Measurements from ENCODE around the gene EHD3. TPM values are rescaled to one million over a fixed set of nuclear protein-coding genes. Genes with fewer than 3 reads are reported as not detected.
A peak's percentile ranks its signal among the peaks of the same experiment; 100 is the strongest.

EHD3 gene
- total RNA-seq, 2 donors from 2014 or later = 35.8 to 61.6 TPM

DNA sequence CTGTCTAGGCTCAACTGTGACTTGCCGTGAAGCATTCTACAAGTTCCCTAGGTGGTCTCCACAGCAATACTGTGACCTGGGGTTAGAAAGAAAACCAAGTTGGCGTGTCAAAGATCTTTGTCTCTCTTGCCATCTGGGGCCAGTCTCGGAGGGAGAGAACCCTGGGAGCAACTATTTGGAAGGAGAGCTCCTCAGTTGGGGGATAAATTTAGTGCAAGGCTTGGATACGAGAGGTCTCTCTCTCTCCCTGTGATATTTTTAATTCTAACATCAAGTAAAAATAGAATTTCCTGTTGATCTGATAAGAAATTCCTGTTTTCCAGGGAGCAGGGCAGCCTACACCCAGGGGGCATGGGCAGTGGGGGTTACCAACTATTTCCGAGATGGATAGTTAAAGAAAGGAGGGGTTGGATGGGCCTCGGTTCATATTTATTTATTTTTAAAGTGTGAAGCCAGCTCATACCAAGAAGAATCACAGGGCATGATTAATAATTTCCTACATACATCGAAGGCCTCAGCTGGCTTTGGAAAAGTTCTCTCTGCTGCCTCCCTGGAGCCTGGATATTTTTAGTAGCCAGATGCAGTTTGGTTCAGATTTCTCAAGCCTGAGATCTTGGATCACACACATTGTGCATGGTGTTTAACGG, 62.8 kb downstream of the EHD3 start:
- Histone ChIP-seq H3K9me3 (no peaks in the 10 kb centered on the region), H3K36me3 (no peaks in the 10 kb centered on the region), H3K4me3 (peak overlapping the region; percentile 33), H3K27me3 (replicated peaks; ENCODE audit: insufficient read depth) (no peaks in the 10 kb centered on the region), H3K27ac (peak overlapping the region; percentile 86 to 89), H3K4me1 (ENCODE audit: control insufficient read depth in 1 of 2, low read depth in 2 of 2) (peaks cover 30 to 54% of the 10 kb centered on the region in 2 donors)
- DNase-seq (ENCODE audit: low spot score) (no peak), ATAC-seq (ENCODE audit: insufficient number of reproducible peaks, low FRiP score, low read depth) (peak; percentile 52)
- no peak for TF ChIP-seq CTCF (IDR thresholded peaks at IDR 0.05)

DNA sequence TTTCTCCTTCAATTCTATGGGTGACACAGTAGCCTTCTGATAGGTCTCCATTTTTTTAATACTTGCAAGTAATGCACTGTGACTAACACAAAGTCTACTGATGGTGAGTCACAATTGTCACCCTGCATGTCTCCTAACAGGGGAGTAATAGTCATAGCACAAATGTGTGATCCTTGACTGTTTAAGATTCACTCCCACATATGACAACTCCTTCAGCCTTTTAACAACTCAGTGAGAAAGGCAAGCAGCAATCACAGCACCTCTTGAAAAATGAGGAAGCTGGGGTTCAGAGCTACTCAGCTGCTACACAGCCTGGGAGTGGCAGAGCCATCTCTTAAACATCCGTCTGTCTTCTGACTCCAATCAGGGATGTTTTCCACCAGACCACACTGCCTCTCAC, 63.8 kb downstream of the EHD3 start:
- no peak for TF ChIP-seq CTCF (IDR thresholded peaks at IDR 0.05)
- Histone ChIP-seq H3K4me1 (ENCODE audit: control insufficient read depth in 1 of 2, low read depth in 2 of 2) (peaks cover 30 to 64% of the 10 kb centered on the region in 2 donors), H3K36me3 (no peaks in the 10 kb centered on the region), H3K27ac (peak overlapping the region; percentile 86 to 89), H3K9me3 (no peaks in the 10 kb centered on the region), H3K27me3 (replicated peaks; ENCODE audit: insufficient read depth) (no peaks in the 10 kb centered on the region), H3K4me3 (no peak overlapping the region)
- ATAC-seq (ENCODE audit: insufficient number of reproducible peaks, low FRiP score, low read depth) (no peak), DNase-seq (ENCODE audit: low spot score) (no peak)

DNA sequence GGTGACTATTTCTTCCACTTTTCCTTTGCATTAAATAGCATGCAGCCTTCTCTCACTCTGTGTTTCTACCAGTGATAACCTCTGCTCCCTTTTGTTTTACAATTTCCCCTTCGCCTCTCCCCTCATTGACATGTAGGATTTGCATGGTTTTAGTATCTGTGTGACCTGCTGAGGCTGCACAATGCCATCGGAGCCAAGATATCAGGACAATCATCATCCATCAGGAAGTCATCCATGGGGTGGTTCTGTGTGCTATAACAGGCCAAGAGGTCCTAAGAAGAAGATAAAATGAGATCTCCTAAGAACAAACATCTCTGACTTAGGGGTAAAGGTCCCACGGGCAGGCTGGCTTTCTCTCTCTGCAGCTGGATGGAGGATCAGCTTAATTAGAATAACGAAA, 65.6 kb downstream of the EHD3 start:
- Histone ChIP-seq H3K36me3 (no peaks in the 10 kb centered on the region), H3K9me3 (no peaks in the 10 kb centered on the region), H3K4me1 (ENCODE audit: control insufficient read depth in 1 of 2, low read depth in 2 of 2) (peaks cover 34 to 63% of the 10 kb centered on the region in 2 donors), H3K4me3 (no peak overlapping the region), H3K27me3 (replicated peaks; ENCODE audit: insufficient read depth) (no peaks in the 10 kb centered on the region), H3K27ac (no peak overlapping the region)
- no peak for TF ChIP-seq CTCF (IDR thresholded peaks at IDR 0.05)
- no peak for DNase-seq (ENCODE audit: low spot score)
- ATAC-seq (ENCODE audit: insufficient number of reproducible peaks, low FRiP score, low read depth) = no peak

DNA sequence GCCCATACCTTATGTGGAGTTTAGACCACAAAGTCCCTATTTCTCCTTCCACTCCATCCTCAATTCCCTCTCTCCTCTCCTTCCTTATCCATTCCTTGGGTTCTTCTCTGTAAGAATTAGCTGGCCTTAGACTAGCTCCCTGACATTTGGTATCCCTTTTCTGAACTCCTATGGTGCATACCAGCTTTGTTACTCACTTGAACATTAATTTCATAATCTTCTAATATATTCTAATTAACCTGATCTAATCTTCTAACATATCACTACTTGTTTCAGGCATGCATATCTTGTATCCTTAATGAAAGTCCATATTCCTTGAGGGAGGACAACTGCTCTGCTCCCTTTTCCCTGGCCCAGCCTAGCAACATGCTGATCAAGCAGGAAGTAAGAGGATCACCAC, 66.4 kb downstream of the EHD3 start:
- ATAC-seq (ENCODE audit: insufficient number of reproducible peaks, low FRiP score, low read depth) (no peak), DNase-seq (ENCODE audit: low spot score) (no peak)
- H3K36me3 ChIP-seq = no peaks in the 10 kb centered on the region
- no peak for TF ChIP-seq CTCF (IDR thresholded peaks at IDR 0.05)
- peaks cover 28 to 56% of the 10 kb centered on the region in 2 donors for H3K4me1 ChIP-seq (ENCODE audit: control insufficient read depth in 1 of 2, low read depth in 2 of 2)
- H3K27me3 ChIP-seq (replicated peaks; ENCODE audit: insufficient read depth) = no peaks in the 10 kb centered on the region
- no peak overlapping the region for H3K27ac ChIP-seq
- no peak overlapping the region for H3K4me3 ChIP-seq
- no peaks in the 10 kb centered on the region for H3K9me3 ChIP-seq

- H3K9me3 ChIP-seq = no peaks in the 10 kb centered on the region
- no peaks in the 10 kb centered on the region for H3K27me3 ChIP-seq (replicated peaks; ENCODE audit: insufficient read depth)
- no peak overlapping the region for H3K4me3 ChIP-seq
- H3K4me1 ChIP-seq (ENCODE audit: control insufficient read depth in 1 of 2, low read depth in 2 of 2) = peaks cover 4 to 28% of the 10 kb centered on the region in 2 donors
- DNase-seq (ENCODE audit: low spot score) = no peak
- no peak for TF ChIP-seq CTCF (IDR thresholded peaks at IDR 0.05)
- H3K36me3 ChIP-seq = no peaks in the 10 kb centered on the region
- H3K27ac ChIP-seq = peak overlapping the region; percentile 86 to 88
- ATAC-seq (ENCODE audit: insufficient number of reproducible peaks, low FRiP score, low read depth) = no peak
Observed at GRCh38 chr2:31302940-31303563, 69.1 kb downstream of the EHD3 start.
